Parathyroid adenoma (tissue), 2 donors: ENCODE measurements around the gene CEP112.

ENCODE experiments used
- H2AFZ ChIP-seq: fragments of 300-600 bp; sonication (generic); one replicate; pipeline ENCODE4 v1.7.0; 2017; ENCODE audit warnings: antibody characterized with exemption, mild to moderate bottlenecking
- H3K27ac ChIP-seq: fragments of 300-600 bp; sonication (generic); one replicate; pipeline ENCODE4 v1.7.0; 2017
- H3K27me3 ChIP-seq: fragments of 300-600 bp; sonication (generic); one replicate; pipeline ENCODE4 v1.7.0; 2017; ENCODE audit warnings: low read length; ENCODE audit not compliant: control insufficient read depth, insufficient read depth
- H3K36me3 ChIP-seq: fragments of 300-600 bp; sonication (generic); one replicate; pipeline ENCODE4 v1.7.0; 2017; ENCODE audit warnings: low read length; ENCODE audit not compliant: control insufficient read depth, insufficient read depth
- H3K4me1 ChIP-seq: fragments of 300-600 bp; sonication (generic); one replicate; pipeline ENCODE4 v1.7.0; 2017; ENCODE audit warnings: control low read depth
- H3K4me2 ChIP-seq: fragments of 300-600 bp; sonication (generic); one replicate; pipeline ENCODE4 v1.7.0; 2017; ENCODE audit warnings: low read length
- H3K4me3 ChIP-seq: fragments of 300-600 bp; sonication (generic); one replicate; pipeline ENCODE4 v1.7.0; 2017; ENCODE audit warnings: low read depth, low read length
- H3K79me2 ChIP-seq: fragments of 300-600 bp; sonication (generic); one replicate; pipeline ENCODE4 v1.7.0; 2017; ENCODE audit warnings: control low read depth
- H3K9ac ChIP-seq: fragments of 300-600 bp; sonication (generic); one replicate; pipeline ENCODE4 v1.7.0; 2017; ENCODE audit warnings: mild to moderate bottlenecking
- H3K9me3 ChIP-seq: fragments of 300-600 bp; sonication (generic); one replicate; pipeline ENCODE4 v1.7.0; 2017; ENCODE audit warnings: low read length; ENCODE audit not compliant: control insufficient read depth
- TF ChIP-seq, protein P1 (sequence below): fragments of 300-600 bp; sonication (generic); IDR thresholded peaks from one replicate; pipeline ENCODE4 v1.7.0; 2017; ENCODE audit warnings: antibody characterized with exemption, mild to moderate bottlenecking
- donor health status: primary hyperparathyroidism.

The CEP112 gene

GRCh38 chr17:65867014-65867413 is 324.9 kb downstream of the CEP112 start:
- no peak overlapping the region for H3K4me2 ChIP-seq
- H3K36me3 ChIP-seq = no peaks in the 10 kb centered on the region
- no peaks in the 10 kb centered on the region for H3K79me2 ChIP-seq
- H3K27ac ChIP-seq = no peak overlapping the region
- no peaks in the 10 kb centered on the region for H3K9me3 ChIP-seq
- H3K4me1 ChIP-seq = no peaks in the 10 kb centered on the region
- H3K9ac ChIP-seq = no peak overlapping the region
- TF ChIP-seq, protein P1, sequence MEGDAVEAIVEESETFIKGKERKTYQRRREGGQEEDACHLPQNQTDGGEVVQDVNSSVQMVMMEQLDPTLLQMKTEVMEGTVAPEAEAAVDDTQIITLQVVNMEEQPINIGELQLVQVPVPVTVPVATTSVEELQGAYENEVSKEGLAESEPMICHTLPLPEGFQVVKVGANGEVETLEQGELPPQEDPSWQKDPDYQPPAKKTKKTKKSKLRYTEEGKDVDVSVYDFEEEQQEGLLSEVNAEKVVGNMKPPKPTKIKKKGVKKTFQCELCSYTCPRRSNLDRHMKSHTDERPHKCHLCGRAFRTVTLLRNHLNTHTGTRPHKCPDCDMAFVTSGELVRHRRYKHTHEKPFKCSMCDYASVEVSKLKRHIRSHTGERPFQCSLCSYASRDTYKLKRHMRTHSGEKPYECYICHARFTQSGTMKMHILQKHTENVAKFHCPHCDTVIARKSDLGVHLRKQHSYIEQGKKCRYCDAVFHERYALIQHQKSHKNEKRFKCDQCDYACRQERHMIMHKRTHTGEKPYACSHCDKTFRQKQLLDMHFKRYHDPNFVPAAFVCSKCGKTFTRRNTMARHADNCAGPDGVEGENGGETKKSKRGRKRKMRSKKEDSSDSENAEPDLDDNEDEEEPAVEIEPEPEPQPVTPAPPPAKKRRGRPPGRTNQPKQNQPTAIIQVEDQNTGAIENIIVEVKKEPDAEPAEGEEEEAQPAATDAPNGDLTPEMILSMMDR = no peak
- no peaks in the 10 kb centered on the region for H3K27me3 ChIP-seq
- H2AFZ ChIP-seq = no peak overlapping the region
- no peak overlapping the region for H3K4me3 ChIP-seq

- no peak overlapping the region for H3K9ac ChIP-seq
- TF ChIP-seq, protein P1 = no peak
These were observed 326.1 kb downstream of the CEP112 start for GRCh38 chr17:65865715-65866425.

GRCh38 chr17:65864394-65864793 is 327.5 kb downstream of the CEP112 start:
- Histone ChIP-seq H3K4me3 (no peak overlapping the region), H2AFZ (no peak overlapping the region), H3K9me3 (no peaks in the 10 kb centered on the region), H3K4me2 (no peak overlapping the region), H3K9ac (no peak overlapping the region), H3K36me3 (no peaks in the 10 kb centered on the region), H3K4me1 (no peaks in the 10 kb centered on the region), H3K79me2 (no peaks in the 10 kb centered on the region), H3K27ac (no peak overlapping the region), H3K27me3 (no peaks in the 10 kb centered on the region)
- TF ChIP-seq, protein P1 = no peak

More at GRCh38 chr17:65865715-65866425, 326.1 kb downstream of the CEP112 start:
- Histone ChIP-seq H3K79me2 (no peaks in the 10 kb centered on the region), H3K4me3 (no peak overlapping the region), H2AFZ (no peak overlapping the region), H3K36me3 (no peaks in the 10 kb centered on the region), H3K4me1 (no peaks in the 10 kb centered on the region), H3K4me2 (no peak overlapping the region), H3K27me3 (no peaks in the 10 kb centered on the region), H3K27ac (no peak overlapping the region), H3K9me3 (no peaks in the 10 kb centered on the region)

DNA sequence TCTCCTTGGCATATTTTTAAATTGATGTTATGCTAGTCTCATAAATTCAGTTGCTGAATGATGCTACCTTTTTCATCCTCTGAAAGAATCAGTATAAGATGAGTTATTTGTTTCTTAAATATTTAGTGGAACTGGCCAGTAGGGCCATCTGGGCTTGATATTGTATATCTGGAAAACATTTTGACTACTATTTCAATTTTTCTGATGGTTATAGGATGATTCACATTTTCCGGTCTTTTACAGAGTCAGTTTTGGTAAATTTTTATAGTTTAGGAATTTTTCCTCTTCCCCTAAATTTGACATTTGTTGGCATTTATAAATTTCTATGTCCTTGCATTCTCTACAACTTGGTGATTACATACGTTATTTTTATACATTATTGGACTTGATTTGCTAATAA is 334.2 kb downstream of the CEP112 start:
- Histone ChIP-seq H3K9ac (no peak overlapping the region), H3K79me2 (no peaks in the 10 kb centered on the region), H3K4me3 (no peak overlapping the region), H3K36me3 (no peaks in the 10 kb centered on the region), H3K27ac (no peak overlapping the region), H2AFZ (no peak overlapping the region), H3K27me3 (no peaks in the 10 kb centered on the region), H3K4me2 (no peak overlapping the region), H3K4me1 (no peaks in the 10 kb centered on the region), H3K9me3 (no peaks in the 10 kb centered on the region)
- TF ChIP-seq, protein P1 = no peak

GRCh38 chr17:65856865-65857264 is 335.1 kb downstream of the CEP112 start:
- Histone ChIP-seq H2AFZ (no peak overlapping the region), H3K79me2 (no peaks in the 10 kb centered on the region), H3K9me3 (no peaks in the 10 kb centered on the region), H3K4me1 (no peaks in the 10 kb centered on the region), H3K4me3 (no peak overlapping the region), H3K27ac (no peak overlapping the region), H3K9ac (no peak overlapping the region), H3K27me3 (no peaks in the 10 kb centered on the region), H3K36me3 (no peaks in the 10 kb centered on the region), H3K4me2 (no peak overlapping the region)
- TF ChIP-seq, protein P1 = no peak
